H1 (cell line): ENCODE data around the gene HLA-DOB. TPM values are rescaled to one million over a fixed set of nuclear protein-coding genes. Genes with fewer than 3 reads are reported as not detected.

ENCODE experiments used
- CTCF ChIA-PET: fragments of 300-600 bp; sonication (Branson Sonifier 250); formaldehyde crosslinking; loops from one replicate; lab custom pipeline; 2021; ENCODE audit not compliant: partially characterized antibody; lab: Charles Lee
- POLR2A ChIA-PET: fragments of 300-600 bp; sonication (Branson Sonifier 250); formaldehyde crosslinking; loops from one replicate; lab custom pipeline; 2021; ENCODE audit warnings: inconsistent platforms; ENCODE audit not compliant: partially characterized antibody; lab: Charles Lee
- DNase-seq, 2 experiments: peaks; one replicate each; pipeline versions ENCODE4 v3.0.0 to v3.0.0-alpha.2; 2010 to 2022; ENCODE audit warnings: low spot score in 2 of 2, low read depth in 1 of 2, mixed read lengths in 1 of 2
- FAIRE-seq: peaks from 2 replicates; lab custom pipeline; 2011; peaks lifted over from hg19 to GRCh38; lab: Jason Lieb, UNC
- H2AFZ ChIP-seq: 2 replicates; pipeline ENCODE4 v1.8.1; 2012; ENCODE audit warnings: low read length, inconsistent platforms
- H2AK5ac ChIP-seq: 2 replicates; pipeline ENCODE4 v1.6.1; 2013; ENCODE audit warnings: low read depth, low read length
- H2BK120ac ChIP-seq: replicated peaks from 2 replicates; pipeline ENCODE3; 2013; ENCODE audit warnings: low read depth, low read length, inconsistent platforms
- H2BK12ac ChIP-seq: 2 replicates; pipeline ENCODE4 v1.6.1; 2013; ENCODE audit warnings: low read depth, low read length
- H2BK15ac ChIP-seq: 2 replicates; pipeline ENCODE4 v1.6.1; 2013; ENCODE audit warnings: low read length
- H2BK20ac ChIP-seq: 2 replicates; pipeline ENCODE4 v1.6.1; 2013; ENCODE audit warnings: low read length
- H2BK5ac ChIP-seq: 2 replicates; pipeline ENCODE4 v1.6.1; 2013; ENCODE audit warnings: low read depth, low read length
- H3K14ac ChIP-seq: 2 replicates; pipeline ENCODE4 v1.6.1; 2013; ENCODE audit warnings: inconsistent platforms; ENCODE audit not compliant: insufficient read length
- H3K18ac ChIP-seq: 2 replicates; pipeline ENCODE4 v1.6.1; 2013; ENCODE audit warnings: low read length; ENCODE audit errors: extremely low read depth
- H3K23ac ChIP-seq: 2 replicates; pipeline ENCODE4 v1.6.1; 2013; ENCODE audit warnings: inconsistent platforms; ENCODE audit not compliant: insufficient read length
- H3K23me2 ChIP-seq: 2 replicates; pipeline ENCODE4 v1.6.1; 2013; ENCODE audit warnings: low read depth, low read length
- H3K27ac ChIP-seq: 2 replicates; pipeline ENCODE4 v1.6.1; 2011; ENCODE audit warnings: low read depth, low read length, inconsistent platforms
- H3K27me3 ChIP-seq, 4 experiments: replicated peaks in 1 of 4; 1 replicate in 1 of 4; 2 replicates in 3 of 4; pipeline versions ENCODE4 v1.6.1 to v1.8.1; 2011 to 2013; ENCODE audit warnings: low read length in 3 of 4, mild to moderate bottlenecking in 3 of 4, inconsistent platforms in 2 of 4, mixed read lengths in 2 of 4, moderate library complexity in 1 of 4; ENCODE audit not compliant: control insufficient read depth in 3 of 4, insufficient read depth in 3 of 4; ENCODE audit errors: extremely low read depth in 1 of 4
- H3K36me3 ChIP-seq, 4 experiments: 2 replicates each; pipeline versions ENCODE4 v1.6.1 to v1.8.1; 2011 to 2013; ENCODE audit warnings: mild to moderate bottlenecking in 4 of 4, low read length in 3 of 4, moderate library complexity in 2 of 4, control low read depth in 1 of 4, inconsistent platforms in 1 of 4; ENCODE audit not compliant: insufficient read depth in 4 of 4, control insufficient read depth in 2 of 4
- H3K4ac ChIP-seq: replicated peaks from 2 replicates; pipeline ENCODE3; 2013; ENCODE audit warnings: low read length, low read depth, mixed read lengths, inconsistent platforms; ENCODE audit not compliant: insufficient read length
- H3K4me1 ChIP-seq, 4 experiments: replicated peaks in 1 of 4; 1 replicate in 1 of 4; 2 replicates in 3 of 4; pipeline versions ENCODE4 v1.6.1 to v1.8.1; 2011 to 2013; ENCODE audit warnings: low read length in 3 of 4, inconsistent platforms in 2 of 4, mixed read lengths in 1 of 4; ENCODE audit not compliant: insufficient read depth in 4 of 4, control insufficient read depth in 3 of 4
- H3K4me2 ChIP-seq, 2 experiments: 2 replicates each; pipeline versions ENCODE4 v1.6.1 to v1.8.1; 2011 to 2013; ENCODE audit warnings: low read depth in 2 of 2, low read length in 2 of 2, control low read depth in 1 of 2, inconsistent platforms in 1 of 2, mild to moderate bottlenecking in 1 of 2; ENCODE audit not compliant: insufficient read depth in 1 of 2
- H3K4me3 ChIP-seq, 4 experiments: fragments of 200-600, 300-600 bp in 1 of 4; sonication (generic), shearing (Covaris generic), sonication (Bioruptor Twin) in 1 of 4; 2 replicates each; pipeline versions ENCODE4 v1.5.1 to v1.8.1; 2011 to 2016; ENCODE audit warnings: low read length in 4 of 4, low read depth in 3 of 4, control low read depth in 2 of 4, inconsistent platforms in 2 of 4, mild to moderate bottlenecking in 2 of 4, mixed read lengths in 1 of 4, moderate library complexity in 1 of 4; ENCODE audit not compliant: insufficient read depth in 2 of 4; ENCODE audit errors: extremely low read depth in 1 of 4
- H3K56ac ChIP-seq: replicated peaks from 2 replicates; pipeline ENCODE3; 2013; ENCODE audit warnings: low read depth, mild to moderate bottlenecking, mixed read lengths, low read length, inconsistent platforms; ENCODE audit not compliant: insufficient read length
- H3K79me1 ChIP-seq: 2 replicates; pipeline ENCODE4 v1.6.1; 2013; ENCODE audit warnings: low read depth, low read length, control low read depth
- H3K79me2 ChIP-seq, 2 experiments: 2 replicates each; pipeline versions ENCODE4 v1.6.1 to v1.8.1; 2012 to 2013; ENCODE audit warnings: low read length in 2 of 2, mild to moderate bottlenecking in 2 of 2, inconsistent platforms in 1 of 2; ENCODE audit not compliant: insufficient read depth in 2 of 2, control insufficient read depth in 1 of 2
- H3K9ac ChIP-seq, 4 experiments: replicated peaks in 1 of 4; 1 replicate in 1 of 4; 2 replicates in 3 of 4; pipeline versions ENCODE4 v1.6.1 to v1.8.1; 2011 to 2013; ENCODE audit warnings: low read depth in 3 of 4, low read length in 3 of 4, control low read depth in 2 of 4, mild to moderate bottlenecking in 2 of 4, moderate library complexity in 2 of 4, inconsistent platforms in 1 of 4; ENCODE audit errors: extremely low read depth in 1 of 4
- H3K9me3 ChIP-seq, 2 experiments: 2 replicates each; pipeline versions ENCODE4 v1.6.1 to v1.8.1; 2012 to 2013; ENCODE audit warnings: mild to moderate bottlenecking in 2 of 2, moderate library complexity in 2 of 2, control low read depth in 1 of 2, inconsistent platforms in 1 of 2, low read depth in 1 of 2, low read length in 1 of 2, mixed read lengths in 1 of 2; ENCODE audit not compliant: insufficient read depth in 2 of 2
- H4K20me1 ChIP-seq, 2 experiments: replicated peaks in 1 of 2; 2 replicates each; pipeline versions ENCODE3 to v1.8.1; 2011 to 2013; ENCODE audit warnings: inconsistent platforms in 2 of 2, low read length in 2 of 2, mild to moderate bottlenecking in 1 of 2; ENCODE audit not compliant: insufficient read depth in 2 of 2, control insufficient read depth in 1 of 2
- H4K5ac ChIP-seq: 2 replicates; pipeline ENCODE4 v1.6.1; 2013; ENCODE audit warnings: low read length, low read depth, mixed read lengths, inconsistent platforms; ENCODE audit not compliant: insufficient read length
- H4K8ac ChIP-seq: 2 replicates; pipeline ENCODE4 v1.8.0; 2013; ENCODE audit warnings: mild to moderate bottlenecking, moderate library complexity, low read length, inconsistent platforms; ENCODE audit not compliant: insufficient read depth; ENCODE audit errors: extremely low read depth
- H4K91ac ChIP-seq: replicated peaks from 2 replicates; pipeline ENCODE3; 2013; ENCODE audit warnings: low read length, mixed read lengths, inconsistent platforms; ENCODE audit not compliant: insufficient read length
- ASH2L ChIP-seq: fragments of 200-600, 300-600 bp; sonication (generic); IDR thresholded peaks from one replicate; pipeline ENCODE4 v1.7.1; 2017; ENCODE audit warnings: low read length
- CHD1 ChIP-seq: IDR thresholded peaks from 2 replicates; pipeline ENCODE4 v1.6.1; 2012; ENCODE audit warnings: low read depth, low read length, improper control_type of control experiment
- JUND ChIP-seq: IDR thresholded peaks from 2 replicates; pipeline ENCODE4 v1.6.1; 2011; ENCODE audit warnings: mild to moderate bottlenecking, improper control_type of control experiment, low read length
- POLR2AphosphoS5 ChIP-seq: IDR thresholded peaks from 2 replicates; pipeline ENCODE4 v1.6.1; 2011; ENCODE audit warnings: low read depth, low read length
- RBBP5 ChIP-seq: IDR thresholded peaks from 2 replicates; pipeline ENCODE4 v1.7.1; 2012; ENCODE audit warnings: low read depth, mild to moderate bottlenecking, inconsistent platforms, low read length, moderate library complexity, borderline replicate concordance
- RFX5 ChIP-seq: IDR thresholded peaks from 2 replicates; pipeline ENCODE4 v1.6.1; 2011; ENCODE audit warnings: low read depth, low read length, improper control_type of control experiment, borderline replicate concordance
- TAF7 ChIP-seq: optimal IDR thresholded peaks from 2 replicates; pipeline ENCODE3; 2011; ENCODE audit warnings: low read depth, mild to moderate bottlenecking, inconsistent platforms, low read length, moderate library complexity, borderline replicate concordance
- WGBS, 2 experiments: shearing (Covaris generic) in 1 of 2; methylation state at CpG; one replicate each; pipeline versions ENCODE4 v1.1.6 to v1.1.7; 2013 to 2015; ENCODE audit warnings: low lambda C conversion rate in 2 of 2, mixed read lengths in 2 of 2, inconsistent platforms in 1 of 2, low coverage in 1 of 2, missing lambda C conversion rate in 1 of 2; ENCODE audit not compliant: insufficient replicate concordance in 2 of 2, insufficient coverage in 1 of 2, insufficient read length in 1 of 2; ENCODE audit errors: extremely low coverage in 1 of 2, missing lambda C conversion rate in 1 of 2; 5-methylcytosine and 5-hydroxymethylcytosine counted together
- polyA plus RNA-seq, 7 experiments: library from polyadenylated mRNA; depleted of rRNA in 3 of 7; stranded (reverse) in 5 of 7; unstranded in 2 of 7; fragments of >200 nt in 5 of 7; fragments of 200-250 nt in 2 of 7; gene quantifications; 1 replicate in 5 of 7; 2 replicates in 1 of 7; 4 replicates in 1 of 7; pipeline versions ENCODE4 v1.2.1 to v1.2.3, GENCODE V29; 2011 to 2013; ENCODE audit warnings: missing spikeins in 2 of 7, mixed read lengths in 2 of 7
- total RNA-seq: library from RNA; stranded (reverse); fragmentation: NEBNext Ultra II Directional; extraction: Animal tissue kit (Norgen Biotek cat#: 25700); gene quantifications from 2 replicates; pipeline ENCODE4 v1.2.1, GENCODE V29; 2021

Gene HLA-DOB
- total and polyA plus RNA-seq, 2 of the 8 experiments (the other 6 are each of a cell fraction or from before 2014, with no cell fraction given): 0.35 TPM; not detected in 1

DNA sequence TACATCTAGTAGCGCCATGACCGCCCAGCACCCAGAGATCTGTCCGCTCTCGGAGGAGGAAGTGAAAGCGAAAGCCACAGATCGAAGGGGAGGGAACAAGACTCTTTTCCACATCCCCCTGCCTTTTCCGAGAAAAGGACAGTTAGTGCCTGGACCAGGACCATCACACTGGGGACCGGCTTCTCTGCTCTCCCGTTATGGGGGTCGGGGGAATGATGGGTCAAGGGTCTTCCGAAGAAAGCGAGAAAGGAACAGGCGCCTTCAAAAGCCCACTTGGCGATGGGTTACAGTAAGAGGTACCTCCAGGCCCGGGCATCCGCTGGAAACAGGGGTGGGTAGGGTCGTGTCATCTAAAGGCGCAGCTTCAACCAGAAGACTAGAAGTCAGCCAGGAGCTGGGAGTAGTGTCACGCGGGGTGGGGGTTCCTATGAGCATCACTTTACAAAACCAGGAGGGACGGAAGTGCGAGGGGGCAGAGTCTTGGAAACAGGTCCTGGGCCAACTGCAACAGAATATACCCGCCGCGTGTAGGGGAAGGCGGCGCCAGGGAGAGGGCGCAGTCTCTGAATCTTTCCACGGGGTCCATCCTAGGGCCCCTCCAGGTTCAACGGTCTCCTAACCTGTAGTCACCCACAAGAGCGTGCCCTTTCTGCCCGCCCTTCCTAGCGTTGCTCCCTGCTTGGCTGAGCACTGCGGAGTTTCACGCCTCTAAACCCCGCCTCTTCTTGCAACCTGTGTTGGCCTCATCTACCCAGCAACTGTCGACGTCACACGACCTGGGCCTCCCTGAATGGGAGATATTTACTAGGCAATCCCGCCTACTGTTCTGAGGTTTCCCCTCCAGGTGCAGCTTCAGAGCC is 27.4 kb upstream of the HLA-DOB start, which contains the start of gene PSMB8:
PSMB8 (minus strand) TSS at position 69 of the 860 bp plus-strand sequence; CDS start at position 18, 51 bp downstream.
- ChIA-PET CTCF (interaction anchor here (0.8 to 11.2 kb wide), 10 partner anchors 9 to 431 kb away, joined by 3 to 402 read pairs (median 5); partner anchors contain the start of genes HLA-DMA, PSMB9 and TAP1), POLR2A (interaction anchor here (1.3 to 3.0 kb wide), 6 partner anchors 9 to 128 kb away, joined by 4 to 25 read pairs (median 5); partner anchors contain the start of genes PSMB9 and TAP1)
- FAIRE-seq (peak; percentile 81), DNase-seq (peak; percentile 88 to 95)
- no peak within 1 kb of the TSS for H3K56ac ChIP-seq
- H3K23me2 ChIP-seq: peaks cover 13% of the 10 kb centered on the region
- H2BK12ac ChIP-seq: no peak within 1 kb of the TSS
- H4K5ac ChIP-seq: no peak within 1 kb of the TSS
- no peak within 1 kb of the TSS for H3K23ac ChIP-seq
- peak within 1 kb of the TSS; percentile 48 to 63 (median 54) for H3K9ac ChIP-seq
- H3K4me1 ChIP-seq: peaks cover 0 to 3% (median 0%) of the 10 kb centered on the region in 4 experiments; a peak in 2 of 7 replicates
- peaks cover 0 to 5% (median 0%) of the 10 kb centered on the region in 4 experiments; a peak in 5 of 8 replicates for H3K36me3 ChIP-seq
- peak within 1 kb of the TSS; percentile 84 for H3K18ac ChIP-seq
- H3K9me3 ChIP-seq: no peaks in the 10 kb centered on the region
- no peak within 1 kb of the TSS for H3K4ac ChIP-seq
- H3K27ac ChIP-seq: no peak within 1 kb of the TSS
- no peak within 1 kb of the TSS for H2AK5ac ChIP-seq
- 3% methylated on average over 40 of the region's 40 CpGs; no CpG with 5 or more reads in 1 of the 2 experiments for WGBS, 2 experiments
- H3K79me2 ChIP-seq: no peaks in the 10 kb centered on the region
- peak within 1 kb of the TSS; percentile 15; the same call in 1 of the 2 replicates for H4K8ac ChIP-seq
- peak within 1 kb of the TSS; percentile 89 for H2AFZ ChIP-seq
- H3K27me3 ChIP-seq: peaks cover 0 to 11% (median 10%) of the 10 kb centered on the region in 4 experiments; a peak in 4 of 7 replicates
- H3K79me1 ChIP-seq: no peaks in the 10 kb centered on the region
- peak within 1 kb of the TSS; percentile 59 to 93 (median 88) for H3K4me3 ChIP-seq
- peaks cover 0 to 2% of the 10 kb centered on the region in 2 experiments for H4K20me1 ChIP-seq
- no peak within 1 kb of the TSS for H4K91ac ChIP-seq
- H2BK20ac ChIP-seq: no peak within 1 kb of the TSS
- H2BK15ac ChIP-seq: no peak within 1 kb of the TSS; the same call in 1 of the 2 replicates
- H3K4me2 ChIP-seq: peak within 1 kb of the TSS; percentile 92 to 93
- H2BK5ac ChIP-seq: 0 out of 2 replicates have a peak within 1 kb of the TSS, but pooled peaks have one; percentile 26
- no peak within 1 kb of the TSS for H3K14ac ChIP-seq
- H2BK120ac ChIP-seq: no peak within 1 kb of the TSS
- TF ChIP-seq RBBP5 (no peak; the same call in 1 of the 2 replicates), JUND (no peak), TAF7 (no peak), POLR2AphosphoS5 (peak; percentile 73), CHD1 (no peak), ASH2L (peak; percentile 57), RFX5 (peak; percentile 99)
